NCI-H146 treated with DMSO at 0.1 percent for 48 hours (cell line): ENCODE measurements around the gene UBAC2.

Experiments used
- DNase-seq: peaks from one replicate; lab custom pipeline; 2025; ENCODE audit not compliant: unreplicated experiment; lab: John Stamatoyannopoulos, UW

UBAC2 gene

DNA sequence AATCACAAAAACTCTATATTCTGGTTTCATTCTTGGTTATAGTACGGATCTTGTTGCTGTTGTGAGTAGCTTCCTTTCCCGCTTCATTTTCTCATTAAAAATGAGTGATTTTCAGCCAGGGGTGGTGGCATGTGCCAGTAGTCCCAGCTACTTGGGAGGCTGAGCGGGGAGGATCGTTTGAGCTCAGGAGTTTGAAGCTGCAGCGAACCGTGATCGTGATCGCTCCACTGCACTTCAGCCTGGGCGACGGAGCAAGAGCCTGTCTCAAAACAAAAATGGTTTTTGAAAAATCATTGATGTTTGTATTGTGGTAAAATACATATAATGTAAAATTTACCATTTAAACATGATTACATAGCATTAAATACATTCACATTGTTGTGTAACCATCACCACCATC lies 229.0 kb downstream of the UBAC2 start:
- no peak for DNase-seq

DNA sequence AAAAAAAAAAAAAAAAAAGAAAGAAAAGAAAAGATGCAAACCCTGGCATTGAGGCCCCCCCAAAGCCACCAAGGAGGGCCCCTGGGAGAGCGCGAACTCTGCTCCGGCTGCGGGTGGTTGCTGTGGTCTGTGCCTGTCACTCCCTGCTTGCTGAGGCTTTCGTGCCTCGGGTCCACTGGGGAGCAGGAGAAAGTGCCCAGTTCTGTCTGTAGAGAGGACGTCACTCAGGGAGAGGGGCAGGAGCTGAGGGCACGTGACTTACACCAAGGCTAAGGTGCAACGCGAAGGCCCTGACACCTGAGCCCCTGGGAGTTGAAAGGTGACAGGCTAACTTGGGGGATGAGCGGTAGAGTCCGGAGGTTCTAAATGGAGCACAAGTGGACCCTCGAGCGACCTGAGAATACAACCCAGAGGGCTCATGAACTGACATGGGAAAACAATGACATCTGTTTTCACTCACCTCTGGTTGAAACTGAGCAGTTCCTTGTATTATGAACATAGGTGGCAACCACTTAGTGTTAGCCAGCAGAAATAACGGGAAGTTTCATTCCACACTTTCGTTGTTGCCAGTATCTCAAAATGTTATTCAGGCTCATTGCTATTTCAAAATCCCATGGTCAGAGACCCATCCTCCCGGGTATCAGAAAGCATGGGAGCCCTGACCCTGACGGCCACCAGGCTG lies 231.4 kb downstream of the UBAC2 start:
- DNase-seq, result no peak

DNA sequence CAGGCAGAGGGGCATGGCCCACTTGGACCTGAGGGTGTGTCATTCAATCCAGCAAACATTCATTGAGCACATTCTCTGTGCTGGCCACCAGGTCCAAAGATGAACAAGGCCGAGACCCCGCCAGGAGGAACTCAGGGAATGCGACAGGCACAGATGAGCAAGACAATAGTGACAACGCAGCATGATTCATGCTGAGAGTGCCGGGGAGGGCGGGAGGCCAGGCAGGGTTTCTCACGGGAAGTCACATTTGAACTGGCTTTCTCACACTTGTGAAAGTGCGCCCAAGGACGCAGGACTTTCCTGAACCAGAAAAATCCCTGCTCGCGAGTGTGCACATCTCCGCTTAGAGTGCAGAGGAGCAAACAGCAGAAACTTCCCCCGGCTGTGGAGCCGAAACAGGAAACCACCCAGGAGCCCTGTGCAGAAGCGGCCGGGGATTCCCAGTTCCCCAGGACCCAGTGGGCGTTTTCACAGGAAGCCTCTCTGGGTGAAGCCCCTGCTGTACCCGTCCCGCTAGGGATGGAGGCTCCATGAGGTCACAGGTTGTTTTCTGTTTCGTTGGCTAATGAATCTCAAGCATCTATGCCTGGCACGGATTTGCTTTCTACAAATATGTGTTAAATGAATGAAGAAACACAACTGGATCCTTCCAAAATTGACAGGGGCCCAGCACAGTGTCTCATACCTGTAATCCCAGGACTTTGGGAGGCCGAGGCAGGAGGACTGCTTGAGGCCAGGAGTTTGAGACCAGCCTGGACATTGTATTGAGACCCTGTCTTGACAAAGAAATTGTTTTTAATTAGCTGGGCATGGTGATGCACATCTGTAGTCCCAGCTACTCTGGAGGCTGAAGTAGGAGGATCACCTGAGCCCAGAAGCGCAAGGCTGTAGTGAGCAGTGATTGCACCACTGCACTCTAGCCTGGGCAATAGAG lies 232.2 kb downstream of the UBAC2 start:
- no peak for DNase-seq

DNA sequence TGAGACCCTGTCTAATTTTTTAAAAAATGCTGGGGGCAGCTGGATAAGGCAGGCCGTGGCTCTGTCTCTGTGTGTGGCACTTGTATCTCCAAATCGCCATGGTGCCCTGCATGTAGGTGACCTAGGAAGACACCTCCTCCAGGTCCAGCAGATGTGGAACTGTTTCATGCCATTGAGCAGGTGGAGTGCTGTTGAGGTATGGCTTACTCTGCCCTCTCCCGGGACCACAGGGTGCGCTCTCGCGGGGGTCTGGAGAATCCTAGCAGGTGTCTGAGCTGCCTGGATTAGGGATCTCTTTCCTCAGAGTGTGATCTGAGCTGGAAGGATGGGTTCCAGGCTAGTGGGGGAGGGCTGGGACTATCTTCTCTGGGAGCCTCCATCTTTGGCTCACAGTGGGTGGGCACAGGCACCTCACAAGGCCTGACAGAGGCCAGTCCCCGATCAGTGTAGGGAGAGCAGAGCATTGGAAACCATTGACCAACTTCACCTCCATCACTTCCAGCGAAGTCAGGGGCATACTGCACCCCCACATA lies 233.0 kb downstream of the UBAC2 start:
- DNase-seq, result no peak

DNA sequence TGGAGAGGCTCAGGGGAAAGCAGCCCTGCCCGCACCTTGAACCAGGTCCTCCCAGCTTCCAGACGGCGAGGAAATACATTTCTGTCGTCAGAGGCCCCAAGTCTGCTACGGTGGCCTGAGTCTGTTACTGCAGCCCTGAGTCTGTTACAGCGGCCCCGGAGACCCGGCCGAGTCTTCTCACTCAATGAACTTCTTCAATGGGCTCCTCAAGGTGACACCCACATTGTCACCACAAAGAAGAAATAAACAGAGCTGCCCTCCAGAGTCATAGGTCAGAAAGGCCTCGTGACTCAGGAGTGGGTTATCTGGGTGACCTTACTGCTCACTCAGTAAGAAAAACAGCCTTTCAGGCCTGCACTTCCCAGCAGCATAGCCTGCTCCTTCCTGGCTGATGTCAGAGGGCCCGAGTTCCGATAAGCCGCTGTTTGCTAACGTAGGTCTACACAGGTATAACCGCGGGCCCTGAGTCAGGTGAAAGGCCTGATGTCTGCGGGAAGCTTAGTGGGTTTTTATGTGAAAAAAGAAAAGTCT lies 233.7 kb downstream of the UBAC2 start:
- no peak for DNase-seq

DNA sequence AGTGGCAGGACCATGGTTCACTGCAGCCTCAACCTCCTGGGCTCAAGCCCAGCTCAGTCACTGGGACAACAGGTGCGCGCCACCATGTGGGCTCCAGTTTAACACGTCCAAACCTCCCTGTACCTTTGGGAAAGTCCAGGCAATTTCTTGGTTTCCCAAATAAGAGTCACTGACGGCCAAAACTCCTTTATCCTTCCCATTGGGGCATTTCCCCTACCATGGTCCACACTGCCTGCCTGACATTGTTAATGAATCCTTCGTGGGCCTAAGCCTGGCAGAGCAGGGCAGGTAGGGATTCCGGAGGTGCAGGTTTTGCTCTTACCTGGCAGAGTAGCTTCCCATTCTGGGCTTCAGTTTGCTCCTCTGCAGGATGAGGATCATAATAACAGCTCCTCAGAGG lies 234.5 kb downstream of the UBAC2 start:
- no peak for DNase-seq

DNA sequence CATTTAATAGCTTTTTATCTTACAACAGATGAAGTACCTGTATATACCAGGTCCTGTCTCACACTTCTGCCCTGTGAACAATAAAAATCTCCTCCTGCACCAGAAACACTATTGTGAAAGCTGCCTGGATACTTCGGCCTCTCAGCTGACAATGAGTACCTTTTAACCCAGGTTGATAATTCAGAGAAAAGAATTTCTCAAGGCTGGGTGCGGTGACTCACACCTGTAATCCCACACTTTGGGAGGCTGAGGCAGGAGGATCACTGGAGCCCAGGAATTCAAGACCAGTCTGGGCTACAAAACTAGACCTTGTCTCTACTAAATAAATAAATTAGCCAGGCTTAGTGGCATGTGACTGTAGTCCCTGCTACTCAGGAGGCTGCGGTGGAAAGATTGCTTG lies 235.3 kb downstream of the UBAC2 start:
- no peak for DNase-seq
